GM12878 (cell line): ENCODE measurements around the gene IL1RL1. TPM values are rescaled to one million over a fixed set of nuclear protein-coding genes. Genes with fewer than 3 reads are reported as not detected.

Experiments used
- ATAC-seq: fragments of 200-7000 bp; cut with Tn5 transposase; 3 replicates; pipeline ENCODE4 v1.9.1; 2020; ENCODE audit warnings: mild to moderate bottlenecking, moderate library complexity
- BruUV-seq: library from RNA; stranded (reverse); fragments of 400-500 nt; replicated peaks from 2 replicates; lab custom pipeline; 2021; lab: Mats Ljungman, UMichigan
- CTCF ChIA-PET: fragments of 300-600 bp; sonication (Branson Sonifier 250); formaldehyde crosslinking; extraction: SDS; loops from one replicate; lab custom pipeline; 2021; ENCODE audit warnings: inconsistent platforms; lab: Yijun Ruan, JAX
- POLR2A ChIA-PET: fragments of 350-600 bp; formaldehyde crosslinking; extraction: SDS; loops from one replicate; lab custom pipeline; 2021; ENCODE audit warnings: inconsistent platforms; lab: Charles Lee
- RAD21 ChIA-PET: fragments of 300-600 bp; sonication (Branson Sonifier 250); formaldehyde crosslinking; loops from one replicate; lab custom pipeline; 2023; ENCODE audit warnings: antibody characterized with exemption; ENCODE audit not compliant: unreplicated experiment; lab: Charles Lee
- SMC1A ChIA-PET: fragments of 300-600 bp; sonication (Branson Sonifier 250); formaldehyde crosslinking; loops from one replicate; lab custom pipeline; 2023; ENCODE audit not compliant: unreplicated experiment, uncharacterized antibody; lab: Charles Lee
- DNase-seq: peaks from one replicate; pipeline ENCODE4 v3.0.0-alpha.2; 2011; ENCODE audit warnings: low read depth, low spot score
- FAIRE-seq: peaks from 3 replicates; lab custom pipeline; 2011; peaks lifted over from hg19 to GRCh38; lab: Jason Lieb, UNC
- H2AFZ ChIP-seq: 2 replicates; pipeline ENCODE4 v1.6.0; 2011; ENCODE audit warnings: low read depth, low read length, control low read depth; ENCODE audit not compliant: control insufficient read depth
- H3K27ac ChIP-seq: 2 replicates; pipeline ENCODE4 v1.5.1; 2011; ENCODE audit warnings: control low read depth; ENCODE audit not compliant: control insufficient read depth, insufficient read depth
- H3K27me3 ChIP-seq, 2 experiments: replicated peaks in 1 of 2; 2 replicates each; pipeline versions ENCODE4 v1.6.0 to v1.6.1; 2011; ENCODE audit warnings: low read length in 1 of 2; ENCODE audit not compliant: control insufficient read depth in 2 of 2, insufficient read depth in 2 of 2
- H3K36me3 ChIP-seq, 2 experiments: 2 replicates each; pipeline ENCODE4 v1.5.1; 2011; ENCODE audit warnings: low read length in 1 of 2; ENCODE audit not compliant: control insufficient read depth in 2 of 2, insufficient read depth in 2 of 2
- H3K4me1 ChIP-seq: 2 replicates; pipeline ENCODE4 v1.6.1; 2011; ENCODE audit warnings: mild to moderate bottlenecking, low read length, moderate library complexity, mixed read lengths; ENCODE audit not compliant: control insufficient read depth, insufficient read depth
- H3K4me2 ChIP-seq: 2 replicates; pipeline ENCODE4 v1.6.0; 2011; ENCODE audit warnings: control low read depth; ENCODE audit not compliant: control insufficient read depth, insufficient read depth
- H3K4me3 ChIP-seq: fragments of 200-600 bp; sonication (generic); 2 replicates; pipeline ENCODE4 v1.5.1; 2016
- H3K79me2 ChIP-seq: 2 replicates; pipeline ENCODE4 v1.6.0; 2011; ENCODE audit warnings: low read length; ENCODE audit not compliant: control insufficient read depth, insufficient read depth
- H3K9ac ChIP-seq: 2 replicates; pipeline ENCODE4 v1.8.0; 2011; ENCODE audit warnings: low read length, control low read depth, mixed read lengths; ENCODE audit not compliant: control insufficient read depth, insufficient read depth
- H3K9me3 ChIP-seq: replicated peaks from 3 replicates; pipeline ENCODE4 v1.5.1; 2011; ENCODE audit warnings: mild to moderate bottlenecking, low read length; ENCODE audit not compliant: control insufficient read depth, insufficient read depth
- H4K20me1 ChIP-seq: 2 replicates; pipeline ENCODE4 v1.6.0; 2011; ENCODE audit not compliant: control insufficient read depth, insufficient read depth
- CBFB ChIP-seq: IDR thresholded peaks from 2 replicates; pipeline ENCODE4 v1.6.1; 2016; ENCODE audit warnings: antibody characterized with exemption, low read depth
- FOXK2 ChIP-seq: fragments of 450-650 bp; IDR thresholded peaks from 2 replicates; pipeline ENCODE4 v1.6.1; 2017; ENCODE audit warnings: mild to moderate bottlenecking, moderate library complexity
- KLF5 ChIP-seq: fragments of 450-650 bp; IDR thresholded peaks from 2 replicates; pipeline ENCODE4 v1.6.1; 2014; ENCODE audit warnings: mild to moderate bottlenecking; ENCODE audit not compliant: partially characterized antibody
- MEF2B ChIP-seq: fragments of 450-650 bp; IDR thresholded peaks from 2 replicates; pipeline ENCODE4 v1.6.1; 2018; ENCODE audit warnings: mild to moderate bottlenecking, moderate library complexity; ENCODE audit not compliant: partially characterized antibody, poor library complexity, severe bottlenecking
- MTA2 ChIP-seq: fragments of 450-650 bp; IDR thresholded peaks from 2 replicates; pipeline ENCODE4 v1.6.1; 2016; ENCODE audit warnings: low read depth, mild to moderate bottlenecking, moderate library complexity
- MYC ChIP-seq: IDR thresholded peaks from 2 replicates; pipeline ENCODE4 v1.6.1; 2011; ENCODE audit warnings: mild to moderate bottlenecking, low read length, moderate library complexity, inconsistent platforms; ENCODE audit not compliant: insufficient read depth, insufficient replicate concordance, insufficient read length, severe bottlenecking
- POLR2AphosphoS2 ChIP-seq: IDR thresholded peaks from 2 replicates; pipeline ENCODE4 v1.6.1; 2011; ENCODE audit warnings: low read depth, mild to moderate bottlenecking, low read length, improper control_type of control experiment, moderate library complexity
- RELB ChIP-seq: fragments of 450-650 bp; IDR thresholded peaks from 2 replicates; pipeline ENCODE4 v1.6.1; 2017; ENCODE audit warnings: low read depth, mild to moderate bottlenecking, moderate library complexity
- SP1 ChIP-seq: IDR thresholded peaks from one replicate; pipeline ENCODE4 v1.6.1; 2011; ENCODE audit warnings: low read depth, low read length
- SPI1 ChIP-seq: IDR thresholded peaks from 2 replicates; pipeline ENCODE4 v1.6.1; 2011; ENCODE audit warnings: low read depth, mild to moderate bottlenecking, low read length, moderate library complexity, borderline replicate concordance; ENCODE audit not compliant: insufficient read depth
- STAT3 ChIP-seq: IDR thresholded peaks from 2 replicates; pipeline ENCODE4 v1.6.1; 2011; ENCODE audit warnings: low read depth, low read length, improper control_type of control experiment
- TCF3 ChIP-seq: IDR thresholded peaks from 2 replicates; pipeline ENCODE4 v1.6.1; 2012; ENCODE audit warnings: low read depth, mild to moderate bottlenecking, low read length, borderline replicate concordance; ENCODE audit not compliant: insufficient read depth
- ZNF217 ChIP-seq: fragments of 450-650 bp; IDR thresholded peaks from 2 replicates; pipeline ENCODE4 v1.6.1; 2017; ENCODE audit warnings: antibody characterized with exemption, mild to moderate bottlenecking
- ZZZ3 ChIP-seq: IDR thresholded peaks from 2 replicates; pipeline ENCODE4 v1.6.1; 2011; ENCODE audit warnings: low read depth; ENCODE audit not compliant: control insufficient read depth, insufficient read length
- WGBS: methylation state at CpG from one replicate; pipeline ENCODE4 v1.1.6; 2016; ENCODE audit warnings: low lambda C conversion rate; ENCODE audit not compliant: insufficient replicate concordance, insufficient coverage; ENCODE audit errors: missing lambda C conversion rate; 5-methylcytosine and 5-hydroxymethylcytosine counted together
- in situ Hi-C: fragments of 300-500 bp; cut with MboI; formaldehyde crosslinking; loops from 9 replicates; pipeline ENCODE4 v1.14.3; 2018; ENCODE audit warnings: mixed read lengths
- intact Hi-C: fragments of 100-400 bp; cut with micrococcal nuclease; formaldehyde crosslinking; loops from one replicate; pipeline ENCODE4 v1.14.2; 2022; ENCODE audit not compliant: unreplicated experiment
- polyA plus RNA-seq, 11 experiments: library from polyadenylated mRNA; depleted of rRNA in 4 of 11; unstranded in 6 of 11; stranded (reverse) in 5 of 11; fragments of >200 nt; fragmentation: Nextera tagmentation in 4 of 11; fragmentation: Illumina TruSeq in 1 of 11; extraction: Ambion mirVana in 4 of 11; extraction: Trizol in 1 of 11; gene quantifications; 1 replicate in 1 of 11; 2 replicates in 10 of 11; pipeline versions ENCODE4 v1.2.1 to v1.2.3, GENCODE V29; 2011 to 2016; ENCODE audit warnings: inconsistent platforms in 2 of 11, missing spikeins in 2 of 11, low read depth in 1 of 11
- total RNA-seq, 4 experiments: library from RNA; depleted of rRNA in 3 of 4; stranded (reverse); fragments of >200 nt in 3 of 4; fragmentation: Illumina TruSeq in 1 of 4; extraction: Trizol in 1 of 4; gene quantifications; 2 replicates each; pipeline versions ENCODE4 v1.2.1 to v1.2.3, GENCODE V29; 2013 to 2021
- TF ChIP-seq, protein P1 (sequence below): IDR thresholded peaks from 2 replicates; pipeline ENCODE4 v1.6.1; 2011; ENCODE audit warnings: mild to moderate bottlenecking, low read depth, low read length, moderate library complexity; ENCODE audit not compliant: insufficient replicate concordance

The IL1RL1 gene
- total and polyA plus RNA-seq, 10 of the 15 experiments (the other 5 are each of a cell fraction or from before 2014, with no cell fraction given), result 0.08 to 0.18 TPM; not detected in 8

DNA sequence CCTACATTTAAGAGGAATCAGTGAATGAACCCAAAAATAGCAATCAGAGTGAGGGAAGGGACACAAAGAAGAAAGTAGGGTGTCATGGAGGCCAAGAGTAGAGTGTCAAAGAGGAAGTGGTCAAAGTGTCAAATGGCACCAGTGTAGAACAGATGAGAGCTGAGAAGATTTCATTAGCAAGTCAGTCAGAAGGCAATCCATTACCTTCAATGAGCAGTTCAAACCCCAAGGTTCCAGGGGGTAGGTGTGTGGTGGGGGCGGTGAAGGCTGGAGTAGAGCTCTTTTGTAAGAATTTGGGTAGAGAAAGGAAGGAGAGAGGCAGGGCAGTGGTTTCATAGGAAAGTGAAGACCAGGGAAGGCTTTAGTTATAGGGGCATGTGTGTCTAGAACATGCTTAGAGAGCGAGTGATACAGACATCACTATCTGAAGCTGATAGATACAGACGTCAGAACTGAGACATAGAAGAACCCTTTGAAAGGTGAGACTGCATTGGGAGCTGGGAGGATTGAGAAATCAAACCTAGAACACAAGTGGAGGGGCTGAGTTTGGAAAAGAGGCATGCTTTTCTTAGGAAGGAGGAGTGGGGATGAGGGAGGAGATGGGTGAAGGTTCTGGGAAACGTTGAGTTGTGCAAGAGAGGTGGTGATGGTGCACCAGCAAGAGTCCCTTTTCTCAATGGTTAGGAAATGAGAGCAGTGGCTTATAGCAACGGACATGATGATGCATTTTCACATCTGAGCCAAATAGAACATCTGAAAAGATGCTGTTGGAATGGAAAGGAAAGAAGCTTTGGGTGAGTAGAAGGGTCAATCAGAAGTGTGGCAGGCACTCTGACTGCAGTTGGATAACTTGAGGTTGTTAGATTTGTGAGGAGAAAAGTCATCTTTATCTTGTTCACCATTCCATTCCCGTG lies 48.9 kb upstream of the IL1RL1 start:
- no peak for DNase-seq
- intact Hi-C loops, result no loop called here
- H3K27ac ChIP-seq, result no peak overlapping the region

DNA sequence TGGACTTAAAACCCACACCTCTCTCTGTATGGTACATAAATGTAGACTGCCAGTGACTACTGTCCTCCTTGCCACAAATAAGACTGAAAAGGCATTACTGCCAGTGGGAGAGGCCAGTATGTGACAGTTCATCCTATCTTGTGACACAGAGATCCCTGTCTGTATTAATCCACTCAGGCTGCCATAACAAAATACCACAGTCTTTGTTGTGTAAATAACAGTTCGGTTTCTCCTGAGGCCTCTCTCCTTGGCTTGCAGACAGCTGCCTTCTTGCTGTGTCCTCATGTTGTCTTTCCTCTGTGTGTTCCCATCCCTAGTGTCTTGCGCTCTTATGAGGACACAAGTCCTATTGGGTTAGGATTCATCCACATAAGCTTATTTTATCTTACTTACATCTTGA lies 46.4 kb upstream of the IL1RL1 start:
- Histone ChIP-seq H2AFZ (no peak overlapping the region), H3K4me1 (no peaks in the 10 kb centered on the region), H3K27me3 (peaks cover 0 to 1% of the 10 kb centered on the region in 2 experiments; a peak in 2 of 4 replicates), H3K9me3 (no peaks in the 10 kb centered on the region; the same call in 2 of the 3 replicates), H3K27ac (no peak overlapping the region), H4K20me1 (no peaks in the 10 kb centered on the region), H3K4me3 (no peak overlapping the region), H3K36me3 (no peaks in the 10 kb centered on the region), H3K9ac (no peak overlapping the region), H3K4me2 (no peak overlapping the region), H3K79me2 (no peaks in the 10 kb centered on the region)
- CTCF ChIA-PET, result interaction anchor here (1.1 kb wide), 1 partner anchor 17 kb away, joined by 4 read pairs; no protein-coding TSS in a partner anchor
- in situ Hi-C loops, result no loop called here
- DNase-seq, result no peak
- no peak for FAIRE-seq
- RAD21 ChIA-PET, result no interaction called here
- ATAC-seq, result no peak
- BruUV-seq, result no TSS peak
- intact Hi-C loops, result no loop called here
- WGBS, result 45% methylated on average over 2 of the region's 2 CpGs
- POLR2A ChIA-PET, result no interaction called here
- SMC1A ChIA-PET, result interaction anchor here (0.9 kb wide), 1 partner anchor 178 kb away, joined by 3 read pairs; no protein-coding TSS in a partner anchor
- TF ChIP-seq STAT3 (no peak), FOXK2 (no peak), ZZZ3 (no peak), SP1 (no peak), MYC (no peak), RELB (no peak), KLF5 (no peak)
- TF ChIP-seq, protein P1, sequence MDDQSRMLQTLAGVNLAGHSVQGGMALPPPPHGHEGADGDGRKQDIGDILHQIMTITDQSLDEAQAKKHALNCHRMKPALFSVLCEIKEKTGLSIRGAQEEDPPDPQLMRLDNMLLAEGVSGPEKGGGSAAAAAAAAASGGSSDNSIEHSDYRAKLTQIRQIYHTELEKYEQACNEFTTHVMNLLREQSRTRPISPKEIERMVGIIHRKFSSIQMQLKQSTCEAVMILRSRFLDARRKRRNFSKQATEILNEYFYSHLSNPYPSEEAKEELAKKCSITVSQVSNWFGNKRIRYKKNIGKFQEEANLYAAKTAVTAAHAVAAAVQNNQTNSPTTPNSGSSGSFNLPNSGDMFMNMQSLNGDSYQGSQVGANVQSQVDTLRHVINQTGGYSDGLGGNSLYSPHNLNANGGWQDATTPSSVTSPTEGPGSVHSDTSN, result no peak

More for the DNA sequence above, 48.9 kb upstream of the IL1RL1 start:
- no peaks in the 10 kb centered on the region; a peak in 1 of 4 replicates for H3K27me3 ChIP-seq
- no TSS peak for BruUV-seq
- ChIA-PET SMC1A (interaction anchor here (0.5 to 1.6 kb wide), 2 partner anchors 9 to 244 kb away, joined by 3 to 5 read pairs; no protein-coding TSS in a partner anchor), CTCF (interaction anchor here (0.8 to 2.7 kb wide), 6 partner anchors 9 to 180 kb away, joined by 3 to 10 read pairs (median 3); no protein-coding TSS in a partner anchor), RAD21 (interaction anchor here (0.7 kb wide), 1 partner anchor 180 kb away, joined by 3 read pairs; no protein-coding TSS in a partner anchor)
- H4K20me1 ChIP-seq, result no peaks in the 10 kb centered on the region
- H3K36me3 ChIP-seq, result no peaks in the 10 kb centered on the region
- ATAC-seq, result no peak; the same call in 2 of the 3 replicates
- FAIRE-seq, result no peak
- in situ Hi-C loops, result no loop called here
- H3K4me2 ChIP-seq, result no peak overlapping the region
- no peaks in the 10 kb centered on the region for H3K4me1 ChIP-seq
- no peak overlapping the region for H3K4me3 ChIP-seq
- no peak overlapping the region for H3K9ac ChIP-seq
- WGBS, result 8% methylated on average over 6 of the region's 6 CpGs
- TF ChIP-seq MEF2B (peak; percentile 26), SPI1 (peak; percentile 34; the same call in 1 of the 2 replicates), POLR2AphosphoS2 (no peak), CBFB (no peak), ZNF217 (no peak), TCF3 (no peak), MTA2 (peak; percentile 15; the same call in 1 of the 2 replicates)
- TF ChIP-seq, all 136 proteins: peak for 3
- no peak overlapping the region for H2AFZ ChIP-seq
- POLR2A ChIA-PET, result no interaction called here
- H3K79me2 ChIP-seq, result no peaks in the 10 kb centered on the region
- no peaks in the 10 kb centered on the region; the same call in 2 of the 3 replicates for H3K9me3 ChIP-seq
